Skin of body (tissue), 2 donors: ENCODE measurements around the gene SKI. TPM values are rescaled to one million over a fixed set of nuclear protein-coding genes. Genes with fewer than 3 reads are reported as not detected.

ENCODE experiments used
- DNase-seq: peaks from one replicate; lab custom pipeline; 2025; lab: John Stamatoyannopoulos, UW
- total RNA-seq: library from RNA; depleted of rRNA; stranded (reverse); fragments of >200 nt; gene quantifications from one replicate; pipeline ENCODE4 v1.2.3, GENCODE V29; 2014

Gene SKI
- total RNA-seq, 1 donor from 2014 or later: 28.4 TPM

DNA sequence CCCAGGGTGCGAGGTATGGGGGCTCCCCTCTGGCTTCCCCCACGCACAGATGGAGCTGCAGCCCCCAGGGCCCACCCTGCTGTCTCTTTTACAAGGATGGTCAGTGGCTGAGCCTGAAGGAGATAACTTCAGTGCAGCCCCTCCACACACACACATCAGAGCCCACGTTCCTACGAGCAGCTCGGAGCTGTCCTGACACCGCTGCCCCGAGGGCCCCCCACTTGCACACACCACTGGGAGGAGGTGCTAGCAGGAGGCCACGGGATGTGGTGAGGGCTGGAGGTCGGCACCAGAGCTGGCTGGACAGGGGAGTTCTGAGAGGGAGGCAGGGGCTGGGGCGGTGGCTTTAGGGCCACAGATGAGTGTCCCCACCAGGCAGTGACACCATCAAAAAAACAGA, 109.4 kb downstream of the SKI start:
- no peak for DNase-seq

DNA sequence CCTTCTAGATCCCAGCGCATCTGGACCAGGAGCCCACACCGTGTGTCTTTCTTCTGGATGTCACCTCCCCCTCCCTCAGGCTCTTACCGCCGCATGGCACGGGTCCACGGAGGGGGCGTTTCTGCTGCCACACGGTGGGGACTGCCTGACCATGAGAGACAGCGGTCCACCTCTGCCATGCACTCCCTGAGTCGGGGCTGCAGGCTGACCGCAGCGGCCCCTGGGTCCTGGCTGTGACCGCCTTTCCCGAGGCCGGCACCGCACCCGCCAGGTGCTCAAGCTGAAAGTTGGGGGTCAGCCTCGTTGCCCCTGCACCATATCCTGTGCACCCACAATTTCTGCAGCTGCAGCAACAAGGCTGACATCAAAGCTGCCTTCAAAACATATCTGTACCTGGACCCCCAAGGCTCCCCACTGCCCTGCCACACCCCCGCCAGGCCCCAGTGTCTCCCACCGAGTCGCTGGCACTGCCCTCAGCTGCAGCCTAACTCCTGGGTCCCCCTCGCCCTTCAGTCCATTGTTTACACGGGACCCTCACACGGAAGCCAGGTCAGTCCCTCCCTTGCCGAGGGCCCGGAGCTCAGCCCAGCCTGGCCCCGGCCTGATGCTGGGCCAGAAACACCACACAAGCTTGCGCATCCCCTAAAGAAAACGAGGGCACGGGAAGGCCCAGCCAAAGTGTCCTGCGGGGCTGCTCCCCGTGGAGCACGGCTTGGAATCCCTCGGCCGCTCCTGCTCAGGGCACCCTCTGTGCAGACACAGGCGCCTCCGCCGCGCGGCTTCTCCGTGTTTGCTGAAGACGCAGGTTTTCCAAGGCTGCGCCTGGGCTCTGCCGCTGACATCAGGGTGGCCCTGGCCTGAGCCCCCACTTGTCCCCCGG, 111.3 kb downstream of the SKI start:
- no peak for DNase-seq

DNA sequence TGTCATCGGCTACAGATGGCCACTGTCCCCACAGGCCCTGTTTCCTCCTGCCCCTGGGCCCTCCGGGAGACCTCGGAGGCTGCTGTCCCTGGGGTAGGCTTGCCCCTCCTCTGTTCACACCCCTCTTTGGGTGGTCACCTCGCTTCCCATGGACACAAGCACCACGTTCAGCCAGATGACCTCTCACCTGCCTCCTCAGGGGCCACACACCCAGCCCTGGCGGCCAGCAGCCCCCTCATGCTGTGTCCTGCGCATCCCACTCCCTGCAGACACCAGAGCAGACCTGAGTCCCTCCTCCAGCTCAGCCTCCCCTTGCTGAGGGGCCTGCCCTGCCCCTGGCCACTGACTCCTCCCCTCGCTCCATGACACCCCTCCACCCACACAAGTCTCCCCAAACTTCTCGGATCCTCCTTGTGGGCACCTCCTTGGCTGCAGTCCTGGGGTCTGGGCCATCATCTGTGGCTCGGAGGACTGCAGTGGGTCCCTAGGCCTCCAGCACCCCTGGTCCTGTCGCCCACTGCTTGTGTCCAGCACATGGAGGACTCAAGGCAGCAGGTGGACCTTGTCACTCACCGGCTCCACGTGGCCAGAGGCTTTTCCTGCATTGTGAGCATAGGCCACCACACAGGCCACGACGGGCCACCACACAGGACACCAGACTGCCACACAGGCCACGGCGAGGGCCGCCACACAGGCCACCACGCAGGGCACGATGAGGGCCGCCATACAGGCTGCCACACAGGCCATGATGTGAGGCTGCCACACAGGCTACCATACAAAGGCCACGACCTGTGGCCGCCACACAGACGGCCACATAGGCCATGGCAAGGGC, 112.2 kb downstream of the SKI start:
- no peak for DNase-seq

DNA sequence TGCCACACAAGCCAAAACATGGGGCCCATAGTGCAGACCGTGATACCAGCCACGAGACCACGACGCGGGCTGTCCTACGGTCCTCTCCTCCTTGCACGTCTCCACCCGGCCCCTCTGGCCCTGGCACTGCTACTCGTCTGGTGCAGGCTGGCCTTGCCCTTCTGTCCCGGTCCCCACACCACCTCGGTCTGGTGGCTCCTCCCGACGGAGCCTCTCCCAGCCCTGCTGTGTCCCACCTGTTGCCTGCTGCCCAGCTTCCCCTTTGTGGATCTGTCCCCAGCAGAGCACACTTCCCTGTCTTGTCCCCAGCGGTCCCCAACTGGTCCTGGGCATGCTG, 112.8 kb downstream of the SKI start:
- no peak for DNase-seq

DNA sequence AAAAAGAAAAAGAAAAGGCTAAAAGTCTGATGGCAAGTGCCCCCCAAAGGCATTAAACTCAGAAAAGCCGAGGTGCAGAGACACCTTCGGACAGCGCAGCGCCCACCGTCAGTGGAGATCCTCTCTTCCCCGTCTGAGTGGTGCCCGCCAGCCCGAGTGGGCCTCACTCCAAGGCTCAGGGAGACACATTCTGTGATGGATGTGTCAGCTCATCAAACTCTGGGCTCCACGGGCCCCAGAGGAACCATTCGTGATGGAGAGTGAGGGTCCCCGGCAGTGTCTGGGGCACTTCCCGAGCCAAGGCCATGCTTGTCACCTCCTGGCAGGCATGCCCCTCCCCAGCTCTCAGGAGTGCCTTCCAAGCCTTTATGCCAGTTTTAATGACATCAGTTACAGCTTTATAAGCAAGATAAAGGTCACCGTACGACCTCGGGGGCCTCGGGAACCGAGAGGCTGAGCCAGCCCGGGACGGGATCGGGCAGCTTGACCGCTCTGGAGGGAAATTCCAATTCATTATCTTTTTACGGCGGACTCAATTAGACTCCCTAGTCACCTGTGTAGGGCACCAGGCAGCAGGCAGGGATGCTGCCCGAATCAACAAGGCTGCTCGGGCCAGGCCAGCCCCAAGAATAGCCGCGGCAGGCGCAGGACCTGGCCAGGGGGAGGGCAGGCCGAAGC, 113.7 kb downstream of the SKI start:
- DNase-seq: no peak

DNA sequence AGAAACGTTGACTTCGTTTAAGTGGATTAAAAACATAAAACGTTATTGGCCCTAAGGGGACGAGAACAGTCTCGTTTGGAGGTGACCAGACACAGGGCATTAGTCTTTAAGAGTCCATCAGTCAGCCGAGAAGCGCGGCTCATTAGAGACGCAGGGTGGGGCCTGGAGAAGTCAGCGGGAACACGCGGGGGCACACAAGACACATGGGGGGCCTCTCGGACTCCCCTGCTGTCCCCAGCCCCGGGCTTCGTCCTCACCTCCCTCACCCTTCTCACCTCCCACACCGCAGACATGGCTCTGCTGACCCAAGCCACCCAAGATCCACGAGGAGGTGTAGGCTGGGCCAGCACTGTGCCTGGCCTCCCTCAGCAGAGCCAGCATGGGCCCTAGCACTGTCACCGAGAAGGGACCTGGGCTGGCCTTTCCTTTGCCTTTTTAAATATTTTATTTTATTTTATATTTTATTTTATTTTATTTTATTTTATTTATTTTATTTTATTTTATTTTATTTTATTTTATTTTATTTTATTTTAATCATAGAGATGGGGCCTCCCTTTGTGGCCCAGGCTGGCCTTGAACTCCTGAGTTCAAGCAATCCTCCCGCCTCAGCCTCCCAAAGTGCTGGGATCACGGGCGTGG, 114.4 kb downstream of the SKI start:
- DNase-seq: no peak

DNA sequence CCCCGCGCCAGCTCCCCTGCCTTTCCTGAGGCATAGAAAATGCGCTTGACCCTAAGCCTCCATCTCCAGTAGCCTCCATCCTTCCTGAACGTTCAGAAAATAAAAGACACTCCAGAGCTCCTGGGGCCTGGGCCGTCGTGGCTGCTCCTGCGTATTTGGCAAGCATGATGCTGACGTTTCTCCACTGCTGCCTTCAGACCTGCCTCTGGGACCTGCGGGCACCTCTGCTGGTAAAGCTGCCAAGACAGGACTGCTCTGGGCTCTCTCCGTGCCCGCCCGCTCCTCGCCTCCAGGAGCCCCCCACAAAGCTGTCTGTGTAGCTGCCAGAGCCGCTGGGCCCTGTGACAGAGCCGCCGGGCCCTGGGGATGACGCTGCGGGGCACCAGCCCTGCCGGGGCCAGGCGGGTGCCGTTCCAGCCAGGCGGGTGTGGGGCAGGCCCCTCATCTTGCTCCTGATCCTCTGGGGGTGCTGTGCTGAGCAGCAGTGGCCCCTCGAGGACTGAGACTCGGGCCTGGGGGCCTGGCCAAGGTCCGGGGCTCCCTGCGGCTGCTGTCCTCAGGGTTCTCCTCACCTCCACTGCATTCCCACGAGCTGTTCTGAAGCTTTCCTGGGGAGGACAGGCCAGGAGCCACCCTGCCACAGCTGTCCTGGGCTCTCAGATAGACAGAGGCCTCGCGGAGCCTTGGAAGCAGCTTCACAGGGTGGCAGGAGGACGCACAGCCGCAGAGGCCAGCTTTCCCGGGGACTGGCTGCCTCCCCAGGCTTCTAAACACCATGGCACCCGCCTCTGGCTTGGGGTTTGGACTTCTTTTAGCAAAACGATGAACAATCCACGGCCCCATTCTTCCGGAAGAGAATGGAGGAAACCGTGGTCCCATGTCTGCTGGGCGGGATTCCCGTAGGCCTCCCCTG, 115.2 kb downstream of the SKI start:
- DNase-seq: no peak

DNA sequence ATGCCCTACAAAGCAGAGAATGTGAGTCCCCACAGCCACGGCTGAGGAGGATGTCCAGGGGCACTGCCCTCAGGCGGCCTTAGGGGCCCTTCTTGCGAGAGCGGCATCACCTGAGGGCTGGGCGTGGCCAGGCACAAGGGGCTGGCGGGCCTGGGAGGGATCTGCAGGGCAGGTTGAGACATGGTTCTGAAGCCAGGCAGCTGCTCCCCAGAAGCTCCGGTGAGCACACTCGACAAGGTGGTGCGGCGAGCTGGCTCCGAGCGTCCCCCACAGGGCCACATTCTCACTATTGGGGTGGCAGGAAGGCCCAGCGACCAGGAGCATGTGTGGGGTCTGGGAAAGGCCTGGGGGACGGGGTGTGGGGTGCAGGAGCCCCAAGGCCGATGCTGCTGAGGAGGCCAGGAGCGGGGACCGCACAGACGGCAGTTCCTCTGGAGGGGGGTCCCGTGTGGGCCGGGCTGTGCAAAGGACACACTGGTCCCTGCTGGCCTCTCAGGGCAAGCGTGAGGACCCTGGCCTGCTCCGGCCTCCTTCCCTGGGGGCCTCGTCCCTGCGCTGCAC, 116.1 kb downstream of the SKI start:
- no peak for DNase-seq

DNA sequence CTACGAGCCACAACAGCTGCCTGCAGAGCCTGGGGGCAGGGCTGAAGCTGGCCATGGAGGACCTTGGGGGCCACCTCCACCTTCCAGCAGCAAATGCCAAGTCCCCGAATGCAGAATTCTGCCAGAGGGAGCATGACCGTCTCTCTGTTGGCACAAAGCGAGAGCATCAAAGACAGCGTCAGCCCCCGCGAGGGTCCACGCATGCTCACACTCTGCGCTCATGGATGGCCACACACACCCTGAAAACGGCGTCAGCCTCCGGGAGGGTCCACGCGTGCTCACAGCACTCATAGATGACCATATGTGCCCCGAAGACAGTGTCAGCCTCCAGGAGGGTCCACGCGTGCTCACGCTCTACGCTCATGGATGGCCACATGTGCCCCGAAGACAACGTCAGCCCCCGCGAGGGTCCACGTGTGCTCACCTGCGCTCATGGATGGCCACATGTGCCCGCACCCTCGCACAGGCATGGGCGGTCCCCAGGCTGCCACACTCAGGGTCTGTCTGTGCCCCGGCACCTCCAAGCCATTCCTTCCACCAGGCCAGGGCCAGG, 116.7 kb downstream of the SKI start:
- DNase-seq: no peak

DNA sequence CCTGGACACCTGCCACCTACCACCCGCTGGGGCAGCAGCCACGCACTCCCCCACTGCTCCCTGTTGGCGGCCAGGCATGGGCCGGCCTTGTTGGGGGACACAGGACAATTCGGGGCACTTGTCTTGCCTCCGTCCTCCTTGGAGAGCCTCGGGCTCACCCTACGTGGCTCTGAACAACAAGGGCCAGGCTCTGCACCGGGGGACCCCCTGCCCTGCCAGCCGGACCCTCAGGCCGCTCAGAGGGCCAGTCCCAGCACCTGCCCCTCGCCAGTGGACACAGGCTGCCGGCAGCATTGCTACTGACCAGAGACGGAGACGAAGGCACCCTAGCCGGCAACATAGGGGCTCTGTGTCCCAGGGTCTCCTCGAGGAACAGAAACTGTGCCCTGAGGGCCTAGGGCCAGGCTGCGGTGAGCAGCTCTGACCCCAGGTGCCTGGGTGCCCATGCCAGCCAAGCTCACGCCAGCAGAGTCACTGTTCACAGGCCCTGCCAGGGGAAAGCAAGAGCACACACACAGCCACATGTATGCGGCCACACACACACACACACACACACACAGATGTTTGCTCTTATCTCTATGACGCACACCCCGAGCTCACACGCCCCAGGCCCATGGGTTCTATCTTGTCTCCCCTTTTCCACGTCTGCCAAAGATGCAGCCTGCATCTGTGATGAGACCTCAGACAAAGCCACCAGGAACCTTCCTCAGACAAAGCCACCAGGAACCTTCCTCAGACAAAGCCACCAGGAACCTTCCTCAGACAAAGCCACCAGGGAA, 117.4 kb downstream of the SKI start:
- DNase-seq: no peak

DNA sequence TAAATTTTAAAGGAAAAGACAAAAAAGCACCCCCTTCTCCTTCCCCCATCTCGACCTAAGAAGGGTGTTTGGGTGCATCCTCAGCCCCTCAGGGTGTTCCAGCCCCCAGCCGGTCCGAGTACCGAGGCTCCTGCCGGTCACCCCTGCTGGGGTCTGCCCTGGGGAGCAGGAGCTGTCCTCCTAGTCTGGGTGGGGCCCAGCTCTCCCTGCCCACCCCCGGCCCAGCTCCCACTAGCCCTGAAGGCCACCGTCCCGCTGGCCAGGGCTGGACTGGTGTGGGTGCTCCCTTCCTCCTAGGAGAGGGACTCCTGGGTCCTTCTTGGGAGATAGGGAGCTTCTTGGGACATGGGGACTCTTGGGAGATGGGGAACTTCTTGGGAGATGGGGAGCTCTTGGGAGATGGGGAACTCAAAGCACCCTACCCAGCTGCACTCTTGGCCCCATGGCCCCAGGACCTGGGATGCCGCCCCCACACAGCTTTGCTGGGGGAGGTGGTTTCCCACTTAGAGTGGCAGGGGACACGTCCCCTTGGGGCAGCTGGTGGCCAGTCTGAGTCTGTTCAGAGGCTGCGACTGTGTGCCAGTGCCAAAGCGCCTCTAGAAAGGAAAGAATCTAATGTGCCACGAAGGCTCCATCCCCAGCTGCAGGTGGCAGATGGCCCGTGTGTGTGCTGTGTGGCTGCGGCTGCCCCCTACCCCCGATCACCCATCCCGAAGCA, 118.7 kb downstream of the SKI start:
- no peak for DNase-seq

DNA sequence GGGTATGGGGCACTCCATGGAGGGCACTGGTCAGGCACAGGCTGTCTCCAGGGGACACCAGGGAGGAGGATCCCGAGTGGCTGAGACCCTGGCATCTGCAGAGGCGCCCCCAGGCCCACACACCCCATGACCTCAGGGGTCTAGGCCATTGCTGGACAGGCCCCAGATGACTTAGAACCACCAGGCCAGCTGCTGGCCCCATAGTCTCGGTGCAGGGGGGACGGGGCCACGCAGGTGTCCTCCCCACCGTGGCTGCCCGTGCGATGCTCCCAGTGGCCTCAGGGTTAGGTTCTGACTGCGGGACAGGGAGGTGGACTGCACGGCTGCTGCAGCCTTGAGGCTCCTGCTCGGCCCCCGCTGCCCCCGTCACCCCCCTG, 119.3 kb downstream of the SKI start:
- DNase-seq: no peak

DNA sequence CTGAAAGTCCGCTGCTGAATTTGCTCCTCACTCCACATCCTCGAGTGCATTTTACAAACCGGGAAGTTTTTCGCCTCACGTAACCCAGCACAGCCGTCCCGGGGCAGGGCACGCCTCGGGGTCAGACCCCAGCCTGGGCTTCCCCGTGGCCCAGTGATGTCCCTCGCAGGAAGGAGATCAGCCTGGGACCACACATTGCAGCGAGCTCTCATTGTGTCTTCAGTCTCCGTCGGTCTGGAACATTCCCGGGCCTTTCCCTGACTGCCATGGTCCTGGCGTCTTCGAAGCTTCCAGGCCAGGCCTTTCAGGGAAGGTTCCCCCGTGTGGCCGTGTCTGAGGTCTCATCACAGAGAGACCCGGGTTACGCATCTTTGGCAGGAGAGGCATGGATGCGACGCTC, 119.8 kb downstream of the SKI start:
- no peak for DNase-seq

DNA sequence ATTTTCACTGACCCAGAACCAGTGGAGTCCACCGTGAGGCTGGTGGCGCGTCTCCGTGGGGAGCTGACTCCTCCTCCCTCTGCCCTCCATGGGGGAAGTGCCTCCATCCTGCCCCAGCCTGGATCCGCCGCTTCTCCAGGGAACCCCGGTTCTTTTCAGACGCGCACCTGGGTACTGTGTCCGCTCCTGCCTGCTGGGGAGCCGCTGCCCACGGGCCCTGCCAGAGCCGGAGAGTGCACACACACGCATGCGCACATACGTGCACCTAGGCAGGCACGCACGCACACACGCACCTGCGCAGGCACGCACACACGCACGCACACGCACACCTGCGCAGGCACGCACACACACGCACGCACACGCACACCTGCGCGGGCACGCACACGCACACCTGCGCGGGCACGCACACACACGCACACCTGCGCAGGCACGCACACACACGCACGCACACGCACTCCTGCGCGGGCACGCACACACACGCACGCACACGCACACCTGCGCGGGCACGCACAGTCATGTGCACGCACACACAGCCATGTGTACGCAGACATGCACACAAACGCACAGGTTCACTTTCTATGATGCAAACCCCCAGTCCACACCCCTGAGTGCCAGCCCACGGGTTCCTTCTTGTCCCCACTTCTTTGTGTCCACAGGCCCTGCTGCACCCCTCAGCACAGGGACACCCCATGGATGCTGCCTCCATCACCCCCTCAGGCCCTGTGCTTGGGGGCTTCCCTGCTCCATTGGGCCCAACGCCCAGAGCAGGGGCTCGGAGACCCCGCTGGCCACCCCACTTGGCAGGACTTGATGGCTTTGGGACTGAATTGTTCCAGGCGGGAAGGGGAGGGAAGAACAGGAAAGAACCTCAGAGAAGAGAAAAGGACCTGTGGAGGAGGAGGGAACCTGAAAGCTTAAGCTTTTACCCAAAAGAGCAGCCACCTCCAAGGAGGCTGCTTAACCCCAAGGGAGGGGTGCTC, 120.5 kb downstream of the SKI start:
- no peak for DNase-seq

DNA sequence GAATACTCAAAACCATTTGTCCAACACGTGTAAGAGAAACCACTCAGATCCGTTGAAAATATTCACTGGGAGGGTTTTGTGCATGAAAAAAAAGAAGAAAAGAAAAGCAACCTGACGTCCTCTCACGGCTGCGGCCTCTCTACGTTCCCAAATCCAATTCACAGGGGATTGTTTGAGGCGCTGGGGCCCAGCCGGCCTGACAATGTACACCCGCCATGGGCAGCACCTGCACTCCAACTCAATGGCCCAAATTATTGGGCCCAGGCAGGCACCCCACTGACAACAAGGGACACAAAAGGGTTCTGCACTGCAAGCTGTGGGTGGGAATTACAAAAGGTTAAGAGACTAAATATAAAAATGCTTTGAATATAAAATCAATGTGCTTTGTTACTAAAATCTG, 121.7 kb downstream of the SKI start:
- DNase-seq: no peak

DNA sequence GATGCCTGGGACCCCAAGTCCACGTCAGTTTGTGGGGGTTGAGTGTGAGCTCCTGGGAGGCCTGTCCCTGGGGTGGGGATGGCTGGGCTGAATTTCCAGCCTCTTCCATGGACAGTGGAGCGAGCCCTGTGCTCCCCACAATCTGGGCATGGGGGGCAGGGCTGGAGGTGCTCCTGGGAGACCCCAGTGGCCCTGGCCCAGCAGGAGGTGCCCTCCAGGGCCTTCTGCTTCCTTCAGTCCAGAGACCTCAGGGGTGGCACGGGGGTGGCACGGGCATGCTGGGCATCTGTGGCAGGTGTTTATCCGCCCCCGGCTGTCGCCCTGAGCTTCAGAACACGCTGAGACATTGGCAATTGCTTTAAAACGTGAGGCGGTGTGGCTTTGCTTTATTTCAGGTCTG, 122.4 kb downstream of the SKI start:
- no peak for DNase-seq

DNA sequence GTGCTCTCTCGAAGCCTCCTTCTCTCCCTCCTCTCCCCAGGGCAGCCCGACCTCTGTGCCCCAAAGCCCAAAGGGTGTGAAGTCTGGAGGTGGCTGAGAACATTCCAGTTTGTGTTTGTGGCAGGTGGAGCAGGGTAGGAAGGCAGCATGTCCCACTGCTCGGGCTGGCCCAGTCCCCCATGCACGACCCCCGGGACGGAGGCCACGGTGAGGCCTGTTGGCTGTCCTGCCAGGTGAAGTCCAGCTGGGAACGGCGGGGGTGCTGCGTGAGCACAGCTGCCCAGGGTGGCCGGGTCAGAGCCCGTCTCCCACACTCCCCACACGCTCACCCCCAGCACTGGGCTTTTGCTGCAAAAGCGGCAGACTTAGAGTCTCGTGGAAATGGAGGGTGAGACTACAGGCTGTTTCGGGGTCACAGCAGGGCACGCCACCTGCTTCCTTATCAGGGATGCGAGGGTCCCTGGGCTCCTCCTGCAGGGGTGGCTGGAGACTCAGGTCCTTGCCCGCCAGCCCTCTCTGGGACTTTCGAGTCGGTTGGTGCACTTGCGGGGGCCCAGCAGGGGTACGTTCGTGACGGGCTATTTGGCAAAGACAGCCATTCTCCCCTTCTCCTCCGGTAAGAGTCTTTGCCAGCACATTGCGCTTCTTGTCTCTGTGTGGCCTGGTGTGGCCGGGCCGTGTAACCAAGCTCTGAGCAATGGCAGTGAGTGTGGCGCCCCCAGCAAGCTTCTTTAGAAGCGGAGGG, 123.0 kb downstream of the SKI start:
- DNase-seq: no peak
